GM18858 (cell line): ENCODE results near the gene LONRF3.
"Not testable (repeated sequence)": the region's sequence is repeated elsewhere in the genome, so short reads cannot be mapped to it uniquely, and the experiment has no call there.

Experiments used
- ATAC-seq: cut with Tn5 transposase; IDR thresholded peaks from one replicate; pipeline ENCODE4 v1.9.1; 2021; ENCODE audit not compliant: unreplicated experiment

Gene LONRF3

DNA sequence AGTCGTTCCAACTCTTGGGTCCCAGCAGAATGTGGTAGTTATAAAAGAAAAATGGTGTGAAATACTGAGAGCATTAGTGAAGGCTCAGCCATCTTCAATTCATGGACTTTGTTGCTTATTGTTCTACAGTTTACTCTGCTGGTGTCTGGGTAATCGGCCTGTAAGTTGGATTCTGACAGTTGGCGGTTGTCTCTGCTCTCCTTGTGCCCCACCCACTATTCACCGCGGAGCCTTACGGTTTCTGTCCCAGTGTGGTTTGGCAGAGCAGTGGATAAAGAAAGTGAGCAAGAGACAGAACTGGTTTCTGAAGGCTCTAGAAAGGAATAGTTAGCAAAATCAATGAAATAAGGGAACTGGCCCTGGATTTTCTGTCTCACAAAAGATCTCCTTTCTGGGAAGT lies 9.1 kb downstream of the LONRF3 start:
- ATAC-seq: no peak

DNA sequence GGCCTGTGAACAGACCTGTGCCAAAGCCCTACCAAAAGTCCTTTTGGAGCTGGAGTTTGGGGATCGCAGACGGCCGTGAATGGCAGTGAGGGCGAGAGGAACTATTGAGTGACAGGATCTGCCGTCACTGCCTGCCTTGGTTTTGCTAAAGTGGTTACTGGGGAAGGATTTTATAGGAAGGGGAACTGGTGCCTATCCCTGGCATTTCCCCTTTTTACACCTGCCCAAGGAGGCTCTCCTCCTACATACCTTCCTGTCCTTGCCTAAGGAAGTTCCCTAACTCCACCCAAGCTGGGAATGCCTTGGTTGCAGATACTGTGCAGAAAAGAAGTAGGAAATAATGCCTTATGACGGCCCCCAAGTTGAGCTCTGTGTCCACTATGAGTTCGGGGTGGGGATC lies 14.5 kb downstream of the LONRF3 start:
- no peak for ATAC-seq

DNA sequence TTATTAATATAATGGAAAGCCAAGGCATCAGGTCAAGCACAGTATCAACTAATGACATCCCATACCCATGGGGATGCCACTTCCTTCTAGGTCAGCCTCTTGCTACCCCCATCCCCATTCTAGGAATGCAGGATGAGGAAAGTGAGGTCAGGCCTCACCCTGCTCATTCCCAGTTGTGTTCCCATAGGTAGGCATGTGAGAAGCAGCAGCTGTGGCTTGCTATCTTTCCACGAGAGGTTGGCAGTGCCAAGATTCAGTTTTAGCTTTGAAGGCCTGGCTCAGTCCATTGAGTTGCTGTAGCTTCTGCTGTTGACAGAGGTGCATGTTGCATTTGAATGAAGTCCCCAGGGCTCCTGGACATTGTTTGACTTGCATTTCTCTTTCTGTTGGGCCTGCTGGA lies 15.5 kb downstream of the LONRF3 start:
- no peak for ATAC-seq

DNA sequence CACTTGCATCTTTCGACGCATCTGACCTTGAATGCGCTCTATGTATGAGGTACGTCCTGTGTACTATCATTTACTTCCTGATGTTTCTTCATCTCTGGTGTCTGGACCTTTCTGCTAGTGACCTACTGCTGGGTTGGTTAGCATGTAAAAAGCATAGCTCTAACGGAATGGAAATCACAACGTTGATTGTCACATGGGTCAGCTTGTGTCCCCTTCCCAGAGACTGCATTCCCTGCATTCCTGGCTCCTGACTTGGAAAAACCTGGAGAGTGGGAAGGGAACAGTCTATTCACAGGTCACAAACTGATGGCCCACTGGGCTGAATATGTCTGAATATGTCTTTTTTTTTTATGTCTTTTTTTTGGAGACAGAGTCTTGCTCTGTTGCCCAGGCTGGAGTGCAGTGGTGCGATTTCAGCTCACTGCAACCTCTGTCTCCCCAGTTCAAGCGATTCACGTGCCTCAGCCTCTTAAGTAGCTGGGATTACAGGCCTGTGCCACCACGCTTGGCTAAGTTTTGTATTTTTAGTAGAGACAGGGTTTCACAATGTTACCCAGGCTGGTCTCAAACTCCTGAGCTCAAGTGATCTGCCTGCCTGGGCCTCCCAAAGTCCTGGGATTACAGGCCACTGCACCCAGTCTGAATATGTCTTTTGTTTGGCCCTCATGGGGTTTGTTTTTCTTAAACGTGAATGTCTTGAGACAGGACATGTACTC lies 16.3 kb downstream of the LONRF3 start:
- no peak for ATAC-seq

DNA sequence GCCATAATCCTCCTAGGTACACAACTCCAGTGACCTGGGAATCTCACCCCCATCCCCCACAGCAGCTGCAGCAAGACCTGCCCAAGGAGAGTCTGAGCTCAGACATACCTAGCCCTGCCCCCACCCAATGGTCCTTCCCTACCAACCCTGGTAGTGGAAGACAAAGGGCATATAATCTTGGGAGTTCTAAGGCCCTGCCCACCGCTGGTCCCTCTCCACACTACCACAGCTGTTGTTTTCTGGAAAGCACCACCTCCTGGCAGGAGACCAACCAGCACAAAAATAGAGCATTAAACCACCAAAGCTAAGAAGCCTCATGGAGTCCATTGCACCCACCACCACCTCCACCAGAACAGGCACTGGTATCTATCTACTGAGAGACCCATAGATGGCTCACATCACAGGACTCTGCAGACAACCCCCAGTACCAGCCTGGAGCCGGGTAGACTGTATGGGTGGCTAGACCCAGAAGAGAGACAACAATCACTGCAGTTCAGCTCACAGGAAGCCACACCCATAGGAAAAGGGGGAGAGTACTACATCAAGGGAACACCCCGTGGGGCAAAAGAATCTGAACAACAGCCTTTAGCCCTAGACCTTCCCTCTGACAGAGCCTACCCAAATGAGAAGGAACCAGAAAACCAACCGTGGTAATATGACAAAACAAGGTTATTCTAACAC lies 18.2 kb downstream of the LONRF3 start:
- ATAC-seq: not testable (repeated sequence)

DNA sequence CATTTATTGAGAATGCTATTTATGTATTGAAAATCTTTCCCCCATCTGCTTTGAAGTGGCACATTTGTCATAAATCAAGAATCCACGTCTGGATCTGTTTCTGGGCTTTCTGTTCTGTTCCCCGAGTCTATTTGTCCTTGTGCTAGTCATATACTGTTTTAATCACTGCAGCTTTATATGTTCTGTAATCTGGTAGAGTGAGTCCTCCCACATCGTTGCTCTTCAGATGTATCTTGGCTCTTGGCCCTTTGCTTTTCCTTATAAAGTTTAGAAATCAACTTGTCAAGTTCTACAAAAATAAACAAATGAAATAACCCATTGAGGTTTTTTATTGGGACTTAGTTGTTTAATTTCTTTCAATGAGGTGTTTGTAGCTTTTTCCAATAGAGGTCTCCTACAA lies 29.0 kb downstream of the LONRF3 start:
- ATAC-seq: no peak

DNA sequence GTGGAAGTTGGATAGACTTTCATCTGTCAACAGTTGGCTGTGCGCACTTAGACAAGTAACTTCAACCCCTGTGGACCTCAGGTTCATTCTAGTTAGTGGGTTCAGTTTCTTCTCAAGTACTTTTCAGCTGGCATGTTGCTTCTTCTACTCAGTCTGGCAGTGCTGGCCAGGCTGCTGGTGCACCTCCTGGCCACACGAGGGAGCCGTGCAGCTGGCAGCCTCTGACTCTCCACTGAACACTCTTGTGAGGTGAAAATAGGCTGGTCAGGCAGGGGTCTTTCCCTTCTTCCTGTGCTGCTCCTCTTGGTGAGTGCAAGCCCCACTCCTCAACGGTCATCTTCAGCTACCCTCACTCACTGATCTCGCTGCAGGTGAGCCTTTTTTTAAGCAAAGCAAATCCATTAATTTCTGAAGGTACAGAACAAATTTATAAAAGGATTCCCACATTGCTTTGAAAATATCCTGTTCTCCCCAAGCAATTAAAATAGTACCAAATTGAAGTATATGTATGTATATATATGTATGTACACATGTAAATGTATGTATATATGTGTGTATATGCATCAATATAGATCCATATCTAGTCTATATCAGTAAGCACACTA lies 30.6 kb downstream of the LONRF3 start:
- peak; percentile 83 for ATAC-seq

DNA sequence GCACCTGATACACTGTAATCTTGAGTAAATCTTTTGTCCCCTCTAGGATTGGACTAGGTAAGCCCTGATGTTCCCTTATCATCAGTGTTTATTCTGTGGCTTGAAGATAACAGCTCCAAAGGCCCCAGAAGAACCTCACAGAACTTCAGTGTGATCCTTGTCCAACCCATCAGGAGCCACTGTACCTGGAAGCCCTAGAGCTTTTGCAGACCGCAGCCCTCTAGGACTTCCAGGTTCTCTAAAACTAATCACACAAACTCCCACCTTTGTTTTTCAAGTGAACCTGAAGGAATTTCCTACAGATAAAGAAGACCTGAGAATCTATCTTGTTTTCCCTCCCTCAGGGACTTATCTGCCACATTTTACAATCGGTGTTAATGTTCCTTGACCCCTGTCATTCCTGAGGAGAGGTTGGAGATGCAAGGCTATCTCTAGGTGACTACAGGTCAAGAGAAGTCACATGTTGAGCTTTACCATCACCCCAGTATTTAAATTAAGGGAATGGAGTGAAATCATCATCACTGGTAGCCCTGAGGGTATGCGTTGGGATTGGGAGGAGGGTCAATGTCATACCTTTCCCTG lies 32.9 kb downstream of the LONRF3 start:
- ATAC-seq: no peak

DNA sequence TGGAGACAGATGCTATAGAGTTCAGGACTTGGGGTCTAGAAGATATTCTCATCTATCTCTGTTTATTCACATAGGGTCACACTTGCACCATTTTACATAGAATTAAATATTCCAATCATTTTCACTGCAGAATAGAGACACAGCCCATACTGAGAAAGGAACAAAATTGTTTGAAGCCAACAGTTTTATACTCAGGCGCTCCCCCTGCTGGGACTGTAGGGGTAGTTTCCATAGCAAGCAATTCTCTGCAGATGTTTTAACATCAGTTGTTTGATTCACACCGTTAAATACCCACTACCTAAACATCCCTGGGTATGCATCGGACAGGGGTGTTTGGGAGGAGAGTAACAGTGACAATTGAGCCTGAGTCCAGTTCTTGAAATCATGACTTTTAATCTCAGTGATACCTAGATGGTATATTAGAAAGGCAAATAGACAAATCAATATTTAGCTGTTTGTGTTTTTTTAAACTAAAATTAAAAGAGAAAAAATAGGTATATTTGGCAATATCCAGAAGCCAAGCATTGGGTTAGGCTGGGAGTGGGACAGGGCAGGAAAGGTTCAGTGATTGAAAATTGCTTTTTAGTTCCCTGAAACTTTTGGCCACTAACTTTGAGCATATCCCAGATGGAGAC lies 33.8 kb downstream of the LONRF3 start:
- peak; percentile 50 for ATAC-seq

DNA sequence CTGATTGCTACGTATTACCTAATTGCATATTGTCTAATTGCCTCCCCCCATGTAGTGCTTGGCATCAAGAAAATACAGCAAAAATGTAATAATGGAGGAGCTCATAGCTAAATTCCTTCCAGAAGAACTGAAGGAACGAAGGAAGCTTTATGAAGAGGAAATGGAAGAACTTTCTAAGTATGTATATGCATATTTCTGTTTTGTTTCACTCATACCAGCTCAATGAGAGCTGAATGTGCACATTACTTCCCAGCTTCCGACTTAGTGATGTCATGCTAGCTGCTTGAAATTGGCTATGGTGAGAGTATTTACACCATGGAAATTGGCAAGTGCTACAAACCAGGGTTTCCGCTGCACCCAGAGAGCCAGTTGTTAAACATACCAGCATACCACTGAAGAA lies 34.7 kb downstream of the LONRF3 start:
- no peak for ATAC-seq

DNA sequence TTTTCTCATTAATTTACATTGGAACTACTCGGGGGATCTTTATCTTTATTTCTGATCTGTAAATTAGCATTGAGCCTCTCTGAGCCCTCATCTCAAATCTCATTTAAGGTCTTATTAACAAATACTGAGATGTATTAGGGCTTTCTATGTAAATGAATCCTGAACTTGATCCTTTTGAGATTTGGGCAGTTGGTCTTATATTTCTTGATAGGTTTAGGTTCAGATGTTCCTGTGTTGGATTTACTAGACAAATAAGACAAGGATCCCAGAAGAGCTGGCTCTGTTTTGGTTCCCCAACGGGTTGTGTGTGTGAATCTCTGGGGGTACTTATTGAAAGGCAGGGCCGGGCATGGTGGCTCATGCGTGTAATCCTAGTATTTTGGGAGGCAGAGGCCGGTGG lies 36.1 kb downstream of the LONRF3 start:
- no peak for ATAC-seq

DNA sequence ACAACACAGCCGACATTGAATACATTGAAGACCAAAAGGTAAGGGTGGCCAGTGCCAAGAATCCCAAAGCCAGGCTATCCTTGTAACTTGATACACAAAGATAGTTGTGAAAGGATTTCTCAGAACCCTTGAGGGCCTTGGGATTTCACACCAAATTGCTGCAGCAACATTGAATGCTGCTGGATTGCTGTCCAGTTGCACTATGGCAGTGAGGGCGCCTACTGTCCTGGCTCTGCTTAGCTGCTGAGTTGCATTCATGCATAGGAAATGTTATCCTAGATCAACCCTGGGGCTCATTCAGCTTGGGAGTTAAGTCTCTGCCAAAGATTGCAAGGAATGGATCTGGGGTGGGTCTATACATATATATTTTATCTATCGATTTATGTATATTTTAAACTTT lies 38.7 kb downstream of the LONRF3 start:
- ATAC-seq: no peak

DNA sequence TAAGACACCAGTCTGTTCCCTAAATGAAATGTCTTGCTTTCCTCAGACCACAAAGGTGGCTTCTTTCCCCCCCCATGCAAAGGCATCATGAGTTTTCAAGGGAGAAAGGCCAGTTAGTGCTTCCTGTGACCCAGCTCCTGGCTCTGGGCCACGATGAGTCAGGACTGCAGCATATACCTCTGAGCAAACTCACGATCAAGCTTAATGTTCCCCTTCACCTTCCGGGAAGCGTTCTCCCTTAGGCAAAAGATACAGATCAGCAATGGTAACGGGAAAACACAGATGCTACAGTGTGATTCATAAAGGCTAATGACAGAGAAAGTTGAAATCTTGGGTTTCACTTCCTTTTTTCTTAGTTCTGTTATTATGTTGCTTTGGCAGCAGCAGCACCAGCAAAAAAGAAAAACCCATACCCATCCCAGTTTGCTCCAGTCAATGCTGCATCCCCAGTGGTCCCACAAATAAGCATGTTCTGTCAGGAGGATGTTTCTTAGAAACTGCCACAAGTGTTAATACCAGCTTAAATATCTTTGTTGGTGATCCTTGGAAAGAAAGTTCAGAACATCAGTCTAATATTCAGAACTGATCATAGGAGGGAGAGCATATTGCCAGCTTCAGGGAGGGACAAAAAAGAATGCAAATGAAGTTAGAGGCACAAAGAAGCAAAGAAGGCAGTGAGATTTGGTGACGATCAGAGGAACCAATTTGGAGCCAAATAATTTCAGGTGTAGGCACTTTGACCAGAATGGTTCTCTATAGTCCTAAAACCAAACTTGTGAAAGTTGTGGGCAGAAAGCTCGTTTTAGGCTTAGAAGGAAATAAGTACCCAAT lies 41.2 kb downstream of the LONRF3 start:
- peak; percentile 97 for ATAC-seq

DNA sequence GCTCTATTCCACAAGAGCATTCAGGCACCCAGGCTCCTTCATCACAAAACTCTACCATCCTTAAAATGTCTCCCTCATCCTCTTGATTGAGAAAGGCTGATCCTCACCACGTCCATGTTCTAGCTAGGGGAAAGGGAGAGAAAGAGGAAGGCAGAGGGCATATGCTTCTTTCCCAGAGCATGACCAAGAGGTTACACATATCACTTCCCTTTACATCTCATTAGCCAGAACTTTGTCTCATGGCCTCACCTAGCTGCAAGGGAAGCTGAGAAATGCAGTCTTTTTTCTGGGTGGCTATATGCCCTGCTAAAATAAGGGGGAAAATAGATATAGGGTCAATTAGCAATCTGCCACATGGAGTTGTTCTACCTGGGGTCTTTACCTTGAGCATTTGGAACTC lies 42.7 kb downstream of the LONRF3 start:
- no peak for ATAC-seq

DNA sequence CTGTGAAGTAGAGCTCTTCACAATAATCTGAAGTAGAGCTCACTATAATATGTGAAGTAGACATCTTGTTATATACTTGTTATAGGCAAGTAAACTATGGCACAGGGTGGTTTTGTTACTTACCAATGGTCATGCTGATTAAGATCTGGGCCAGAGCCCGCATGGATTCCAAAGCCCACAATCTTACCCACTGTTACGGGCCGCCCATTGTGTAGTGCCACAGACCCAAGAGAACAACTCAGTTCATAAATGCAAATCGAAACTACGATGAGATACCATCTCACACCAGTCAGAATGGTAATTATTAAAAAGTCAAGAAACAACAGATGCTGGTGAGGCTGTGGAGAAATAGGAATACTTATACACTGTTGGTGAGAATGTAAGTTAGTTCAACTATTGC lies 51.5 kb downstream of the LONRF3 start:
- ATAC-seq: no peak

DNA sequence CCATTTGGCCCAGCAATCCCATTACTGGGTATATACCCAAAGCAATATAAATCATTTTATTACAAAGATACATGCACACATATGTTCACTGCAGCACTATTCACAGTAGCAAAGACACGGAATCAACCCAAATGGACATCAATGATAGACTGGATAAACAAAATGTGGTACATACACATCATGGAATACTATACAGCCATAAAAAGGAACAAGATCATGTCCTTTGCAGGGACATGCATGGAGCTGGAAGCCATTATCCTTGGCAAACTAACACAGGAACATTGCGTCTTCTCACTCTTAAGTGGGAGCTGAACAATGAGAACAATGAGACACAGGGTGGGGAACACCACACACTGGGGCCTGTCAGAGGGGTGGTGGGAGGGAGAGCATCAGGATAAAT lies 51.9 kb downstream of the LONRF3 start:
- not testable (repeated sequence) for ATAC-seq

DNA sequence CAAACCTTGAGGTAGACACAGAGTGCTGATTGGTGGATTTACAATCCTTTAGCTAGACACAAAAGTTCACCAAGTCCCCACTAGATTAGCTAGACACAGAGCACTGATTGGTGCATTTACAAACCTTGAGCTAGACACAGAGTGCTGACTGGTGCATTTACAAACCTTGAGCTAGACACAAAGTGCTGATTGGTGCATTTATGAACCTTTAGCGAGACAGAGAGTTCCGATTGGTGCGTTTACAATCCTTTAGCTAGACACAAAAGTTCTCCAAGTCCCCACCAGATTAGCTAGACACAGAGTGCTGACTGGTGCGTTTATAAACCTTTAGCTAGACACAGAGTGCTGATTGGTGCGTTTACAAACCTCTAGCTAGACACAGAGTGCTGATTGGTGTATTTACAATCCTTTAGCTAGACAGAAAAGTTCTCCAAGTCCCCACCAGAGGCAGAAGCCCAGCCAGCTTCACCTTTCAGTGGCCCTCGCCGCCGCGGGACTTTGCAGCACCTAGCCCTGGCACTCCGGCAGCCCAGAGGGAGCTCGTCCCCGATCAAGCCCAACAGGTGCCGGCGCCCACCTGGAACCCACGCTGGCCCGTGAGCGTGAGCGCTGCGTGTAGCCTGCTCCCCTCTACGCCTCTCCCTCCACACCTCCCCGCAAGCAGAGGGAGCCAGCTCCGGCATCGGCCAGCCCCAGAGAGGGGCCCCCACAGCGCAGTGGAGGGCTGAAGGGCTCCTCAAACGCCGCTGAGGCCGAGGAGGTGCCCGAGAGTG lies 53.7 kb downstream of the LONRF3 start:
- ATAC-seq: not testable (repeated sequence)

DNA sequence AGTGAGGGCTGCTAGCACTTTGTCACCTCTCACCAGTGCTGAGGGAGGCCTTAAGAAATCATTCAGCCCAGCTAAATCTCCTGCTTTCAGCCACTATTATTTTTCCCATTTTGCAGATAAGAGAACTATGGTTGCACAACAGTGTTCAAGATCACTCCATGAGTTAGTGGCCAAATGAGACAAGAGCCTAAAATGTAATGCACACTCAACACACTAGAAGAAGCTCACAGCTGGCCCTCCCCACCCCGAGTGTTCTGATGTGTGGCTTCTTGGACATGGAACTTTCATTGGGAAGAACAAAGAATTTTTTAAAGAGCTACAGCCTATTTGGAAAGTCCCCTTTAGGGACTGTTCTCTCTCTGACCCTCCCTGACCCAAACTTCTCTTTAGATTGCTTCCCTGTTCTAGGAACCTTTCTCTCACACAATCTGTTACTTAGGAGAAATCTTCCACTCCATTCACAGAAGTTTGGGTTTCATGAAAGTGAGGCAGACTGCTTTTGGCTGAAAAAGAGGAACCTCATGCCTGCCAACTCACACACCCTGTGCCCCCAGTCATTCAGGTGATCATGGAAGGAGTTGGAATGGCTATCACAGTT lies 54.4 kb downstream of the LONRF3 start:
- ATAC-seq: no peak

DNA sequence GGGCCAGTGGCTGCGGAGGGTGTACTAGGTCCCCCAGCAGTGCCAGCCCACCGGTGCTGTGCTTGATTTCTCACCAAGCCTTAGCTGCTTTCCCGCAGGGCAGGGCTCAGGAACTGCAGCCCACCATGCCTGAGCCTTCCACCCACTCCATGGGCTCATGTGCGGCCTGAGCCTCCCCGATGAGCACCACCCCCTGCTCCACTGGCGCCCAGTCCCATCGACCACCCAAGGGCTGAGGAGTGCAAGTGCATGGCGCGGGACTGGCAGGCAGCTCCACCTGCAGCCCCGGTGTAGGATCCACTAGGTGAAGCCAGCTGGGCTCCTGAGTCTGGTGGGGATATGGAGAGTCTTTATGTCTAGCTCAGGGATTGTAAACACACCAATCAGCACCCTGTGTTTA lies 55.2 kb downstream of the LONRF3 start:
- not testable (repeated sequence) for ATAC-seq

DNA sequence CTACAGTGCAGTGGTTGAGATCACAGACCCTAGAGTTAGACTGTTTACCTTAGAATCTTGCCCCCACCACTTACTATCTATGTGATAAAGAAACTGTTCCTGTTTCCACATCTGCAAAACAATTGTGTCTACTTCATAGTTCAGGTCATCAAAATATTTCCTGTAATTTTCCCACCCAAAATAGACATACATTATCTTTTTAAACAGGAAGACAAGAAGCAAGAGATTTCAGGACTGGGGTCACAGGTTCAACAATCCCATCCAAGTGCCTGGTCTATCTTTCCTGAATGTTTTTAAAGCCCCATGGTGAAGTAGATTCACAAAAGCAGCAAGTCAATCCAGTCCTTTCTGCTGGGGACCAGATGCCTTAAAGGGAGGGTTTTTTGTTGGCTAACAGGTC lies 56.6 kb downstream of the LONRF3 start:
- ATAC-seq: no peak
